Activated CD8-positive, alpha-beta T cell treated with anti-CD3 and anti-CD28 coated beads for 36 hours (primary cell): ENCODE measurements around the gene TMEM54. TPM values are rescaled to one million over a fixed set of nuclear protein-coding genes. Genes with fewer than 3 reads are reported as not detected.

Source experiments
- ATAC-seq: fragments of 200-7000 bp; cut with Tn5 transposase; one replicate; pipeline ENCODE4 v1.10.0; 2021; ENCODE audit warnings: mild to moderate bottlenecking, moderate library complexity
- CTCF ChIA-PET: fragments of 350-600 bp; sonication (Branson Sonifier 250); formaldehyde crosslinking; loops from one replicate; lab custom pipeline; 2021; ENCODE audit warnings: antibody characterized with exemption; lab: Charles Lee
- POLR2A ChIA-PET: fragments of 350-600 bp; sonication (Branson Sonifier 250); formaldehyde crosslinking; loops from one replicate; lab custom pipeline; 2021; ENCODE audit warnings: antibody characterized with exemption; lab: Charles Lee
- DNase-seq: peaks from one replicate; pipeline ENCODE4 v3.0.0-alpha.2; 2020
- H3K27ac Mint-ChIP-seq: one replicate; pipeline ENCODE4 v1.8.0; 2021; ENCODE audit warnings: mild to moderate bottlenecking, mixed read lengths
- H3K27me3 Mint-ChIP-seq: one replicate; pipeline ENCODE4 v1.8.0; 2021; ENCODE audit warnings: mixed read lengths
- H3K36me3 Mint-ChIP-seq: one replicate; pipeline ENCODE4 v1.8.0; 2021; ENCODE audit warnings: low read depth, mixed read lengths
- H3K4me1 Mint-ChIP-seq: one replicate; pipeline ENCODE4 v1.8.0; 2021; ENCODE audit warnings: low read depth, mixed read lengths
- H3K4me3 Mint-ChIP-seq: one replicate; pipeline ENCODE4 v1.8.0; 2021; ENCODE audit warnings: mild to moderate bottlenecking, moderate library complexity, mixed read lengths
- H3K9me3 Mint-ChIP-seq: one replicate; pipeline ENCODE4 v1.8.0; 2021; ENCODE audit warnings: mixed read lengths
- CTCF ChIP-seq: fragments of 200-600 bp; IDR thresholded peaks from one replicate; pipeline ENCODE4 v1.8.0; 2022; ENCODE audit warnings: antibody characterized with exemption, mild to moderate bottlenecking
- intact Hi-C: fragments of 100-400 bp; cut with micrococcal nuclease; formaldehyde crosslinking; loops from one replicate; pipeline ENCODE4 v1.10.0; 2022
- total RNA-seq, 2 experiments: library from RNA; stranded (reverse); gene quantifications; one replicate each; pipeline ENCODE4 v1.2.3, GENCODE V29; 2021

The TMEM54 gene
- total RNA-seq, 2 experiments from 2014 or later, result 1.3 to 1.9 TPM

DNA sequence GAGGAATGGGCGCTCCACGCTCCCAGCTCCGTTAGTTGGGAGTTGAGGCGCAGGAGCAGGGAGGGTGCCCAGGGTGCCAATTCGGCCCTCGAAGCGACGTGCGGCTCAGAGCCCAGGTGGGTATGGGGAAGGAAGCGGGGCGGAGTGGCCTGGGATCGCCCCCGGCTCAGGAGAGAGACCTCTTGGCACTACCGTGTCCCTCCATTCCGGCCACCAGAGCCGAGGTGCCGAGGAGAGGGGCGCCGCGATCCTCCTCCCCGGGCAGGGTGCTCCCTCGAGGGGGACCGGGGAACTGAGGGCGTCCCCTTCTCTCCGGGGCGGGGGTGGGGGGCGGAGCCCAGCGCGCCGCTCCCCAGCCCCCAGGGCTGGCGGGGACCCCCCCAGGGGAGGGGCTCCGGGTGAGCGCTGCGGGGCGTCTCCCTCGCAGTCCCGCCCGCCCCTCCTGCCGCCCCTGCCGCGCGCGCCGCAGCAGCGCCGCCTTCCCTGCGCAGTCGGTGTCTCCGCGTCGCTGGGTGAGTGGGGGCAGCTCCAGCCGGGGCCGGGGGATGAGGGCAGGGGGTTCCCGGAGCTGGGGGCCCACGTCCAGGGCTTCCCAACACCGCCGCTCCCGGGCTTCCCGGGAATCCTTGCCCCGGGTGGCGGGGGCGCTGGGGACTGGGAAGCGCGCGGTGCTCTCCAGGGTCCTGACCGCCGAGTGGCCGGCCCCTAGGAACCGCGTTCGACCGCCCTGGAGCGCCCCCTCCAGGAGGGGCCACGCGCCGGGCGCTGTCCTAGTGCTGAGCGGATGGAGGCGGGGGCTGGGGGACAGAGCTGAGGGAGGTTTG lies 15.0 kb downstream of the TMEM54 start, which contains the start of gene HPCA:
TSS of gene HPCA (plus strand) at position 488 of the 824 bp plus-strand sequence. CDS start 2,408 bp downstream, outside the sequence.
- ChIA-PET CTCF (interaction anchor here (0.5 to 2.9 kb wide), 9 partner anchors 10 to 200 kb away, joined by 3 to 14 read pairs (median 5); no protein-coding TSS in a partner anchor), POLR2A (interaction anchor here (1.1 kb wide), 1 partner anchor 15 kb away, joined by 3 read pairs; the partner anchor contains the start of gene TMEM54)
- peaks cover 50% of the 10 kb centered on the region for H3K27me3 Mint-ChIP-seq
- no peaks in the 10 kb centered on the region for H3K4me1 Mint-ChIP-seq
- H3K27ac Mint-ChIP-seq, result no peak within 1 kb of the TSS
- TF ChIP-seq CTCF, result peak; percentile 49
- H3K4me3 Mint-ChIP-seq, result no peak within 1 kb of the TSS
- intact Hi-C loops, result no loop called here
- no peaks in the 10 kb centered on the region for H3K36me3 Mint-ChIP-seq
- DNase-seq (peak; percentile 63), ATAC-seq (peak; percentile 94)
- H3K9me3 Mint-ChIP-seq, result no peaks in the 10 kb centered on the region

DNA sequence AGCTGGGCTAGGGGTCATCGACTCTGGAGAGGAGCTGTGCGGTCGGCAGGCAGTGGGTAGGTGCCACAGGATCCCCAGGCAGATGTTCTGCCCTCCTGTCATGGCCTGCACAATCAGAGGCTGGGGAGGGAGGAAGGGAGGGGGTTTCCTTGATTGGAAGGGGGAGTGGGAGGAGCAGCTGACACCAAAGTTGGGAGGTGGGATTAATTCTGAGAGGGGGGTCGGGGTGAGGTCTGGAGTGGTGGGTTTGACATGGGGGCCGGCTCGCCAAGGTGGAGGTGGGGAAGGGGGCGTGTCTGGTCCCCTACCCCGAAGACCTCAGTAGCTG lies 15.5 kb downstream of the TMEM54 start:
- Mint-ChIP-seq H3K4me1 (no peaks in the 10 kb centered on the region), H3K9me3 (no peaks in the 10 kb centered on the region), H3K36me3 (no peaks in the 10 kb centered on the region), H3K4me3 (no peak overlapping the region), H3K27ac (no peak overlapping the region), H3K27me3 (peaks cover 48% of the 10 kb centered on the region)
- no peak for TF ChIP-seq CTCF
- intact Hi-C loops, result no loop called here
- ATAC-seq, result no peak
- CTCF ChIA-PET, result interaction anchor here (0.9 to 2.9 kb wide), 6 partner anchors 13 to 200 kb away, joined by 3 to 14 read pairs (median 5); no protein-coding TSS in a partner anchor
- POLR2A ChIA-PET, result interaction anchor here (1.1 kb wide), 1 partner anchor 16 kb away, joined by 3 read pairs; the partner anchor contains the start of gene TMEM54
- DNase-seq, result no peak

GRCh38 chr1:32884726-32885125 lies 16.5 kb downstream of the TMEM54 start:
- no peak overlapping the region for H3K27ac Mint-ChIP-seq
- no peaks in the 10 kb centered on the region for H3K9me3 Mint-ChIP-seq
- no peaks in the 10 kb centered on the region for H3K4me1 Mint-ChIP-seq
- no peak overlapping the region for H3K4me3 Mint-ChIP-seq
- ChIA-PET CTCF (interaction anchor here (0.6 to 2.9 kb wide), 5 partner anchors 8 to 172 kb away, joined by 3 to 14 read pairs (median 5); no protein-coding TSS in a partner anchor), POLR2A (no interaction called here)
- DNase-seq (no peak), ATAC-seq (no peak)
- intact Hi-C loops, result no loop called here
- no peaks in the 10 kb centered on the region for H3K36me3 Mint-ChIP-seq
- TF ChIP-seq CTCF, result no peak
- H3K27me3 Mint-ChIP-seq, result peaks cover 44% of the 10 kb centered on the region

DNA sequence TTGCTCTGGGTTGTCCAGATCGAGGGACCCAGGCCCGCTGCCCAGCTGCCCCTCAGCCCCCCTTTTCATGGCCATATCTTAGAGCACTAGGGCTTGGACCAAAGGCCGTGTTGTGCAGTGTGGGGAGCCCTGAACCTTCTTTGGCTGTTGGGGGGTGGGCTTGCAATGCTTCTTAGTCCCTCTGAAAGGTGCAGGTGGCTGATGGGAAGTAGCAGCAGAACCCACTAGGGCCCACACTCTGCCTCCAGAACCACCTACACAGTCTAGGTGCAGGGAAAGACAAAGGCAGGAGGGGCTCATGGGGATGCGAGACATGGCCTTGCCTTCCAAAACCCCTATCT lies 17.2 kb downstream of the TMEM54 start:
- DNase-seq (no peak), ATAC-seq (no peak)
- TF ChIP-seq CTCF, result no peak
- ChIA-PET POLR2A (no interaction called here), CTCF (interaction anchor here (1.0 kb wide), 1 partner anchor 8 kb away, joined by 3 read pairs; no protein-coding TSS in a partner anchor)
- Mint-ChIP-seq H3K9me3 (no peaks in the 10 kb centered on the region), H3K36me3 (no peaks in the 10 kb centered on the region), H3K4me1 (no peaks in the 10 kb centered on the region), H3K27ac (no peak overlapping the region), H3K27me3 (peaks cover 40% of the 10 kb centered on the region), H3K4me3 (no peak overlapping the region)
- intact Hi-C loops, result no loop called here
